ENCODE data around the gene TCAIM. TPM values are rescaled to one million over a fixed set of nuclear protein-coding genes. Genes with fewer than 3 reads are reported as not detected.

The TCAIM gene
- polyA plus RNA-seq, 4 donors, result 41.7 to 53.4 (median 49.3) TPM

DNA sequence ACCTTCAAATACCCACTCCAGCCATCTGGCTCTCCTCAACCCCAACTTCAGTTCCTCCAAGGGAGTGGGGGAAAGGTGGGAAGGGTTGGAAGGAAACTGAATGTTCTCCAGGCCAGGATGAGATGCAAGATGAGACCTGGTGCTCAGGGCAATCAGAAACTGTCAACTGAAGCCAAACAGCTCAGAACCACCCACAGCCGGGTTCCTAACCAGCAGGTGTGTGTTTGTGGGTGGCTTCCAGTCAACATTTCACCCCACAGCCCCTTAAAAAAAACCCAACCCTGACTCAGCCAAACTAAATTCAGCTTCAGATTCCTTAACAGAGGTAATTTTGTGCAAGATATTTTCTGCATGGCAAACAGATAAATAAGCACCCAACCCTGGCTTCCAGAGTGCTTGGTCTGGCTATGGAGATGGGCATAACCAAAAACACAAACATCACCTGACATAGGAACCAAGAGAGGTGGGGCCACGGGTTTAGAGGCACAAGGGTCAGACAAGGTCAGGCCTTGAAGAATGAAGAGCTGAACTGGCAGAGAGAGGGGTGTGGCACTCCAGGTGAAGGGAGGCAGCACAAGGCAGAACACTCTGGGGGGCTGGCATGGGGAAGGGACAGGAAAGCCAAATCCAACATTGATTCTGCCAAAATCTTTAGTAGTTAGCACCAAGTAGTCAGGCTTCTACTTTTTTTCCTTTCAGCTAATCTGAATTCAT is 104.2 kb downstream of the TCAIM start:
- DNase-seq (ENCODE audit: low read depth in 4 of 4, low spot score in 3 of 4), result no peak

DNA sequence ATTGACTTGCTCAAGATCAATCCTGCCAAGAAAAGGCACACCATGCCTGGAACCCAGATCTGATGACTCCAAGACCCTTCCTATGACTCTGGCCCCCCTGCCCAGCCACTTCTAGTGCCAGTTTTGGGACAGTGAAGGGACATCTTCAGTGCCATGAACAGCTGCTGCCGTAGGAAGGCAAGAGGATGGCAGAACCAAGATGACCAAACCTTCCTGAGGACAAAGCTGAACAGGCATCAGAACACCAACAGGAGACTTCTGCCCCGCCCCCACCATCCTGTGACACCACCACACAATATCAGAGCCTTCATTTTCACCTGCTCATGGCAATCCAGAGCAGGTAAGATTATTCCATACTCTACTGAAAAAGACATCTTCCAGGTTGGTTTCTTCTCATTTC is 105.9 kb downstream of the TCAIM start:
- no peak for DNase-seq (ENCODE audit: low read depth in 4 of 4, low spot score in 3 of 4)

DNA sequence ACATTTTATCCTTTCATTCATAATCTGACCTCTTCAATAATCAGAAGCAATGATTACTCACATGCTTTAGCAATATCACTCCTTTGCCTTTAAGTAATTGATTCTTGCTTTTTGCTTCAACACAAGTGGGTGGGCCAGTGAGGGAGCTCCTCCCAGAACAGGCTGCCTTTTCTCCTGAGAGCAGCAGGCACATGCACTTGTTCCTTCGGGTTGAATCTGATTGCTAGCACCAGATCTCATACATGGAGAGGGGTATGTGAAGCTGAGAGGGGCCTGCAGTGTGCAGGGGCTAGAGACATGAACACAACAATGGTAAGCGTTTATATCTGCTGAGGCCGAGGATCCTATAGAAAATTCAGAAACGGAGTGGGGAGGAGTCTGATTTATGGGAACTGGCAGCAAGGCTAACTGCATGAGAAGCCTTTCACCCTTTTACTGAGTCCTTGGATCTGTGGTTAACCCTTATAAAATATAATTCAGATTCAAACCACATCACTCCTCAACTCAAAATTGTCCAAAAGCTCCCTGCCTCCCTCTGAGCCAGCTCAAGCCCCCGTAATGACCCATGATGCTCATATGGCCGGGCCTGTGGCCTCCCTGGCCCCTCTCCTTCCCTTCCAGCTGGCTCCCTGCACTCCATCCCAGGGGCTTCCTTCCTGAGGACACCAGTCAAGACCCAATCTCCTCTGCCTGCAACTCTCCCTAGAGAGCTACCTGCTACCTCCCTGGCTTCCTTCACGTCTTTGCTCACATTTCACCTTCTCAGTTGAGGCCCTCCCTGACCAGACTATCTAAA is 106.5 kb downstream of the TCAIM start:
- DNase-seq (ENCODE audit: low read depth in 4 of 4, low spot score in 3 of 4), result no peak

DNA sequence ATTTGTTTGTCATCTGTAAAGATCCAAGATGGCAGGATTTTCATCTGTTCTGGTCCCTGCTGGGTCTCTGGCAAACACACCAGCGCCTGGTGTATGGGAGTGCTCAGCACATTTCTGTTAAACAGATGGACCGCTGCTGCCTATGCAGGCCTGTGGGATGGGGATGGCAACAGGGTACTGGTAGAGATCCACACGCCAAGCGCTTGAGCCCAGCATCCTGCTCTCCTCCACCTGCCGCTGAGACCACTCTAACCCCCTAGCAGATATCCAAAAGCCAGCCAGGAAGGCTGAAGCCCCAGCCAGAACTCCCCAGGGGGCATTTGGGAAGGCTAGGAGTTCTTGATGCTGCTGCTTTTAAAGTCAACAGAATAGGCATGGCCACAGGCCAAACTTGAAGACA is 107.2 kb downstream of the TCAIM start:
- no peak for DNase-seq (ENCODE audit: low read depth in 4 of 4, low spot score in 3 of 4)

DNA sequence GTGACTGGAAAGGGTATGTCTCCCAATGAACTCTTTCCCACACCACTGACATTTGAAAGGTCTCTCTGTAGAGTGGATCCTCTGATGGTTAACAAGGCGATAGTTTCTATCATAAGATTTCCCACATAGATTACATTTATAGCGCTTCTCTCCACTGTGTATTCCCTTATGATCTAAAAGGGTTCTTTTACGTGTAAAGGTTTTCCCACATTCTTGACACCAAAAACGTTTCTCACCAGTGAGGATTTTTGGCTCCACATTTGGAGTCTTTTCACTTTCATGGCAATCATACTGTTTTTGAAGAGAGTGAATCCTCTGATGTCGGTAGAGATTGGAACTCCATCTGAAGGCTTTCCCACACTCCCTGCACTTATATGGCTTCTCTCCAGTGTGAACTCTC is 108.4 kb downstream of the TCAIM start:
- no peak for DNase-seq (ENCODE audit: low read depth in 4 of 4, low spot score in 3 of 4)

DNA sequence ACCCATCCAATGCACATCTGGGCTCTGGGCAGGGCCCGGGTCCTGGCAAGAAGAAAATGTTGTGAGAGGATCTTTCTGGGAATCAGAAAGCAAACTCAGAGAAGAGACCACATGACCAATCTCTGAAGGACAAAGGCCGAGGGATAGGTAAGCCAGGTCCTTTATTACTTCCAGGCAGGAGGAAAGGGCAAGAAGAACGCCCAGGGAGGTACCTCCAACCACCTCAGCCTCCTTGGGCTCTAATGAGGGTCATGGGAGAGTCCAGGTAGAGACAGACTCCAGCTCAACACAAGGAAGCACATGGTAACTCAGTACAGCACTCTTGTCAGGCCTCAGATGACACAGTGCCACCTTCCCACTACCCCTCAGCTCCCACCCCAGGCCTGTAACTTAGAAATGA is 112.9 kb downstream of the TCAIM start:
- no peak for DNase-seq (ENCODE audit: low read depth in 4 of 4, low spot score in 3 of 4)

DNA sequence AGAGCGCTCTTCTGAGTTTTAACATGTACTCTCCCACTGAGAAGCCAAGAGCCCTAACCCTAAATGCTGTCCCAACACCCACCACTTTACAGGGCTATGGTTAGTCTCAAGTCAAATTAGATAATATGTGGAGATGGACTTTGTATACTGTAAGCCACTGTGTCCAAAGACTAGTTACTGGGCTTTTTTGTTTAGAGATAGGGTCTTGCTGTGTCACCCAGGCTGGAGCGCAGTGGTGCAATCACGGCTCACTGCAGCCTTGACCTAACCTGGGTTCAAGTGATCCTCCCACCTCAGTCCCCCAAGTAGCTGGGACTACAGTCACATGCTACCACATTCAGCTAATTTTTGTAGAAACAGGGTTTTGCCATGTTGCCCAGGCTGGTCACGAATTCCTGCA is 115.7 kb downstream of the TCAIM start:
- DNase-seq (ENCODE audit: low read depth in 4 of 4, low spot score in 3 of 4), result no peak

DNA sequence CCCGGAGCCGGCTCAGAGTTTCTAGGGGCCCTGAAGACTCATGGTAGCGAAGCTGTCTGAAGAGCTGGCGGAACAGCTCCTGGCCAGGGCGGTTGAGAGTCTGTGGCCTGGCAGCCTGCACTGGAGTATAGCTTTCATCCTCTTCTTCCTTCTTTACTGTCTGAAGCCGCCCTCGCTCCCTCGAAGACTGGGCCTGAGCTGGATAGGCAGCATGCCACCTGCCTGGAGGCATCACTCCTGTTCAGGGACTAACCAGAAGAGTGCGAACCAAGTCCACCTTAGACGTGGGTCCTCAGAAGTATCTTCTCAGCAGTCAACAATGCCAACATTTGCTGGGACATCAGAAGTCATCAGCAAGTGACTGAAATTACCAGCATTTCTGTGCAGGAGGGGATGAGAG is 116.8 kb downstream of the TCAIM start:
- no peak for DNase-seq (ENCODE audit: low read depth in 4 of 4, low spot score in 3 of 4)

Other genes with a start within 250 kb of the TCAIM start
- gene TOPAZ1, start 96.9 kb upstream of the TCAIM start, polyA plus RNA-seq (ENCODE audit: insufficient read length in 4 of 4), result under 1 TPM in 1 of 4 donors, not detected in 3; 0.01 TPM
- 10 to 100 TPM; 20.7 to 23.2 (median 22.1) TPM for gene ZNF445, start 138.9 kb downstream of the TCAIM start, polyA plus RNA-seq (ENCODE audit: insufficient read length in 4 of 4)
- gene ZKSCAN7, start 216.4 kb downstream of the TCAIM start, polyA plus RNA-seq (ENCODE audit: insufficient read length in 4 of 4), result 10 to 100 TPM; 16.2 to 19.4 (median 17.4) TPM
- gene ZNF660, start 246.2 kb downstream of the TCAIM start, polyA plus RNA-seq (ENCODE audit: insufficient read length in 4 of 4), result 10 to 100 TPM in 2 of 4 donors, 1 to 10 TPM in 2; 8.2 to 13.7 (median 10.3) TPM